GM23338 (cell line): ENCODE results near the gene UBAC1.

Source experiments
- CTCF ChIP-seq, 2 experiments: fragments of 200-600 bp in 1 of 2; sonication (generic) in 1 of 2; conservative IDR thresholded peaks; 2 replicates each; pipeline versions ENCODE4 v1.5.1 to v1.6.1; 2016 to 2017; ENCODE audit warnings: antibody characterized with exemption in 2 of 2, low read depth in 2 of 2, mild to moderate bottlenecking in 2 of 2, moderate library complexity in 1 of 2
- EZH2 ChIP-seq: fragments of 200-600 bp; sonication (generic); IDR thresholded peaks from one replicate; pipeline ENCODE4 v1.8.0; 2017; ENCODE audit warnings: antibody characterized with exemption, mild to moderate bottlenecking, low read depth; ENCODE audit not compliant: unreplicated experiment
- JUNB ChIP-seq: IDR thresholded peaks from one replicate; pipeline ENCODE4 v1.6.1; 2016; ENCODE audit warnings: antibody characterized with exemption; ENCODE audit not compliant: unreplicated experiment
- POLR2AphosphoS5 ChIP-seq: IDR thresholded peaks from 2 replicates; pipeline ENCODE4 v1.6.1; 2016; ENCODE audit warnings: antibody characterized with exemption, low read depth

DNA sequence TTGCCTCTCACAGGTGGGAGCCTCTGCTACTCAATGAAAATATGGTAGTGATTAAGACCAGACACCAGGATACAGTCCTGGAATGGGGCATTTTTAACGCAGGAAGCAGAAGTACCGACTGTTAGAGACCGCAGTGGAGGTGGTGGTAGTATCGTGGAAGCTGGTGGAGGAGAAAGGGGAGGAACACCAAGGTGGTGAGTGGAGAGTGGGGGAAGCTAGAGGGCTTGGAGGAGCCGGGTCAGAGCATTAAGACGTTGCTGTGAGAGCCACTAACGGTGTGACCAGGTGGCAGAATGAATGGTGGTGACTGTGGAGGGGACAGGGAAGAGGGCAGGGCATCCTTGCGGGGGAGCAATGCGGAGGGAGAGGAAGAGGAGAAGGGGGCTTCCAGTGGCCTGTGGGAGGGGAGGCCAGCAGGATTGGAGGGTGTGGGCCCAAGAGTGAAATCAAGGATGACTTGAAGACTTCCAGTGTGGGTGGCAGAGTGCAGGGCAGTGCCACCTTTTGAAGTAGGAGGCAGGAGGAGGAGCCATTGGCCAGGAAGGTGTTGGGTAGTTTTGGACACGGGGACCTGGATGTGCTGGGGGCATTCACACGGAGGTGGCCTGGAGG is 1.6 kb upstream of the UBAC1 start:
- TF ChIP-seq POLR2AphosphoS5 (no peak), CTCF (conservative IDR thresholded peaks at IDR 0.05; ENCODE audit: low read depth in 2 of 2) (no peak), JUNB (no peak), EZH2 (no peak)
